ENCODE results near the gene MORC1.

The MORC1 gene

GRCh38 chr3:108936924-108937689, 180.8 kb downstream of the MORC1 start:
- DNase-seq = no peak

DNA sequence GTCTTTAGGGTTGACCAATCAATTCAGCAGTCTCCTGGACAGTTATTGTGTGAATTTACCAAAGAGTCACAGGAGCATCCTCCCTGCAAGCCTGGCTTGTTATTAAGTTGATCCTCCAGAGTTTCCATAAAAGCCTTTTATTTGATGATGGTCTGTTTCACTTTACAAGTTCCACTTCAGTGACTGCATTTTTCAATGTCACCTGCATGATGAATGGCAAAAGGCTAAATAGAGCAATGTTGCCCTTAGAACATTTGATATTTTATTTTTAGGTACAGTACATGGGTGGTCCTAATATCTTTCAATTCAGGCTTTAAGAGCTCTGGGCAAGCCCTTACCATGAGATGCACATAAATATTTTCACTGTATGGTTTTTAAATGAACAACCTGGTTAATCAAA, 186.9 kb downstream of the MORC1 start:
- DNase-seq = no peak

DNA sequence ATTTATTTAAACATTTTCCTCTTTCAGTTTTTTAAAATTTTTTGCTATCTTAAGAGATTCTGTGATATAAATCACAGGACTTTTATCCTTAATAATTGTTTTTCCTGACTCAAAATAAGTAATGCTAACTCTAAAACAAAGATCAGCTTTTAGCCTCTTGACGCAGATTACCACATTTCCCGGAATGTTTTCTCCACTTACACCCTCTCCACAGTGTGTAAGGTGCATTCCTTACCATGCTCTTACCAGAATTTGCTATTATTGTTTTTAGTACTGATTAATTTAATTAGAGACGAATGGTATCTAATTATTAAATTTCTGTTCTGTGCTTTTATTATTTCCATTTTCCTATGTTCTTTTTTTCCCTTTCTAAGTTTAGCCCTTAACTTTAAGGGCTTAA, 199.1 kb downstream of the MORC1 start:
- DNase-seq = no peak

DNA sequence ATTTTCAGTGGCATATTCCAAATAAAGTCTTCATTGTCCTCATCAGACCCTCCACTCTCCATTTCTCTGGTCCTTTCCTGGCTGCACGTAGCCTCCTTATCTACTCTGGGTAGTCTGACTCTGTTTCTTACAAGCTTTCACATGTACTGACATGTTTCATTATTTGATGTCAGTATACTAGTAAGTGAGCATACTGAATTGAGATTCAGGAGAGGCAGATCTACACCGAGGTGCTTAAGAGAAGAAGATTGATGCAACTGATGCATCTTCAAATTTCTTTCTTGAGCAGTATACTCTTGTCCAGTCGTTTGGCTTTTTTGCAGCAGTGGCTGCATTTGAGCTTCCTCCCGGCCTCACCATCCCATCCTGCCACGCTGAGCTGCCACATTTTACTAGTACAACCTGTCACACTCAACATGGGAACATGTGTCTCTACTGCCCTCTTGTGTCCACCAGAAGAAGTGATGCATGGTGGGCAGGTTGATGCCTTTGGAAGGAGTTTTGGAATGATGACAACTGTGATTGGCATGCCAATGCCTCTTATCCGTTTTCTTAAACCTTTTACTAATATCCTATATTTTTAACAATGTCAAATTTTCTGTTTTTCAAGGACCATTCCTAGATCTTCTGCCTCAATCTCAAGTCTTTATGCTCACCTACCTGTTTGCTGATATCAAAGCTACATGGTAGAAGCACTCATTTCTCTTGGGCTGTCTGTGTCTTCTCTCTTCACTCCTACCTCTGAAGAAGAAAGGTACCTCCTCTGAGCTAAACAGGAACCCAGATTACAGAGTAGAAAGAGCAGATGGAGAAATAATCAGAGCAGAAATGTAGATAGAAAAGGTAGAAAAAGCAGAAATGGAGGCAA, 202.9 kb downstream of the MORC1 start:
- DNase-seq = peak; percentile 6 to 69

- no peak for DNase-seq
Measured at GRCh38 chr3:108909799-108910198, 208.1 kb downstream of the MORC1 start.
